Activated gamma-delta T cell (primary cell): Measurements from ENCODE around the gene CLDN9.

Experiments
- DNase-seq: peaks from one replicate; lab custom pipeline; 2025; lab: John Stamatoyannopoulos, UW
- total RNA-seq, 2 donors: gene quantifications; one replicate each; lab custom pipeline; 2026; lab: John Stamatoyannopoulos, UW

The CLDN9 gene
- total RNA-seq: 0 reads per million in 2 donors

- no peak for DNase-seq
These were observed at the start of gene CLDN9 for GRCh38 chr16:3012828-3013420. TSS of gene CLDN9 (plus strand) at chr16:3012923. CDS start at chr16:3013363, 440 bp downstream.

- no peak for DNase-seq
These were observed 49.5 kb upstream of the CLDN9 start for GRCh38 chr16:2963074-2963722.

GRCh38 chr16:2963723-2964474 lies 48.8 kb upstream of the CLDN9 start, which contains the start of gene KREMEN2:
TSS of gene KREMEN2 (plus strand) at chr16:2964275. CDS start at chr16:2964521, 246 bp downstream.
- no peak for DNase-seq

GRCh38 chr16:2964475-2965336 lies 48.0 kb upstream of the CLDN9 start:
- DNase-seq: peak; percentile 44

- no peak for DNase-seq
These were observed 46.5 kb upstream of the CLDN9 start for GRCh38 chr16:2966043-2966807.

- no peak for DNase-seq
These were observed 45.9 kb upstream of the CLDN9 start for GRCh38 chr16:2966808-2967191.

GRCh38 chr16:2967211-2967631 lies 45.5 kb upstream of the CLDN9 start:
- no peak for DNase-seq

- DNase-seq: no peak
These were observed 45.0 kb upstream of the CLDN9 start for GRCh38 chr16:2967721-2968161.

- DNase-seq: no peak
These were observed 44.4 kb upstream of the CLDN9 start for GRCh38 chr16:2968368-2968737.

GRCh38 chr16:2968738-2969544 lies 43.8 kb upstream of the CLDN9 start, which contains the start of gene PAQR4:
TSS of gene PAQR4 (plus strand) at chr16:2969348. CDS start at chr16:2969675, 327 bp downstream.
- peak; percentile 63 for DNase-seq

- peak; percentile 49 for DNase-seq
These were observed 42.9 kb upstream of the CLDN9 start for GRCh38 chr16:2969545-2970521.

- no peak for DNase-seq
These were observed 42.2 kb upstream of the CLDN9 start for GRCh38 chr16:2970563-2970962.

- DNase-seq: no peak
These were observed 41.4 kb upstream of the CLDN9 start for GRCh38 chr16:2971134-2971984.

GRCh38 chr16:2971985-2972784 lies 40.5 kb upstream of the CLDN9 start:
- DNase-seq: no peak

- DNase-seq: no peak
These were observed 39.6 kb upstream of the CLDN9 start for GRCh38 chr16:2973093-2973492.

- DNase-seq: no peak
These were observed 39.0 kb upstream of the CLDN9 start for GRCh38 chr16:2973605-2974318.
